ENCODE measurements around the gene NBPF1.
"Not testable (repeated sequence)": the region's sequence is repeated elsewhere in the genome, so short reads cannot be mapped to it uniquely, and the experiment has no call there.

The NBPF1 gene

DNA sequence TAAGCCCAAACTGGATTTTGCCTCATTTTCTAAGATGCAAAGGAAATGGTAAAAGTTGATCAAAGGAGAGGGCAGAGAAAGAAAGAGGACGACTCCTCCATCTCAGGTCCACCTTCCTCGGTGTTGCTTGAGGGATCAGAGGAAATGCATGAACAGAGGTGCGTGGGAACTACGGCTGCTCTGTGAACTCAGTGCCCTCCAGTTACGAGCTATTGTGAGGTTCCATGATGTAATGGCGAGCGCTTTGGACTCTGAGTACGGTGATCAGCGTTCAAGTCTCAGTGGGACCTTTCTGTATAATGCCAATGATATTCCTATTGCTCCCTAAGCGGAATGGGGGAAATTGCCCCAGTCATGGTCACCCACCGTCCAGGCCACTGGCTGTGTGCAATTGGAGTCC is 60.1 kb downstream of the NBPF1 start:
- not testable (repeated sequence) for DNase-seq (ENCODE audit: low spot score)

DNA sequence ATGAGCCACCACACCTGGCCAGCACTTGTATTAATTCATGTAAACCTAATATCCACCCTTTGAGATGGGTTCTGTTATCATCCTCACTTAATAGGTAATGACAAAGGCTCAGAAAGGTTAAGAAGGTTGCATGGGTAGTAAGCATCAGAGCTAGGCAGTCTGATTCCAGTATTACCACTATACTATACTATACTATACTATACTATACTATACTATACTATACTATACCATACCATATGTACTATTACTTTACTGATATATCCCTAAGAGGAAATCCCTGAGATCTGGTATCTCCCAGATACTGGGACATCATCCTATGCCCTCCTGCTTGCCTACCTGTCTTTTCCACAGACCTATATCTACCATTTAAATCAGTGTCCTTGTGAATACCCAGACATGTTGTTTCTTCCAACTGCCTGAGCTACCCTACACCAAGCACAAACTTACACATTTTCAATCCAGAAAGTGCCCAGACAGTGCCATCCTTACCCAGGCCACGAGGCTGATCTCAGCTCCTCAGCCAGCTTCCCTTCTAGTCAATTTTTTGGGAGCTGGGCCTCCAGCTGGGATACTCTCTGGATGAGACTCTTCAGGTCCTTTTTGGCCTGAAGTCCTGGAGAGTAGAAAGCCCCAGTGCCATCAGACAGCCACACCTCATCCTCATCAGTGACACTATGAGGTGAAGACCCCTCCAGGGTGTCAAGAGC is 63.0 kb downstream of the NBPF1 start:
- not testable (repeated sequence) for DNase-seq (ENCODE audit: low spot score)

DNA sequence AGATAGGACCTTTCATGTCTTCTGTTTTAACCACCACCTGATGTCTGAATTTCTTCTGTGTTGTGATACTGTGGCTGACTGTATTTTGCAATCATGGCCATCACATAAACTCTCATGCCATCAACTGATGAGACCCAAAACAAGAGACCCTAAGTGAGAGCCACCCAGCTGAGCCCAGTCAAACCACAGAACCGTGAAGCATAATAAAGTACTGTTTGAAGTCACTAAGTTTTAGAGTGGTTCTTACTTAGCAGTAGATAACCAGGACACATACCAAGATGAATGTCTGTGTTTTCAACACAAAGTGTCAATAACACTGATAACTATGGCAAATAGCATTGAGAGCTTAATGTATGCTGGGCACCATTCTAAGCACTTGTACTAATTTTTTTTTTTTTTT is 63.8 kb downstream of the NBPF1 start:
- not testable (repeated sequence) for DNase-seq (ENCODE audit: low spot score)

DNA sequence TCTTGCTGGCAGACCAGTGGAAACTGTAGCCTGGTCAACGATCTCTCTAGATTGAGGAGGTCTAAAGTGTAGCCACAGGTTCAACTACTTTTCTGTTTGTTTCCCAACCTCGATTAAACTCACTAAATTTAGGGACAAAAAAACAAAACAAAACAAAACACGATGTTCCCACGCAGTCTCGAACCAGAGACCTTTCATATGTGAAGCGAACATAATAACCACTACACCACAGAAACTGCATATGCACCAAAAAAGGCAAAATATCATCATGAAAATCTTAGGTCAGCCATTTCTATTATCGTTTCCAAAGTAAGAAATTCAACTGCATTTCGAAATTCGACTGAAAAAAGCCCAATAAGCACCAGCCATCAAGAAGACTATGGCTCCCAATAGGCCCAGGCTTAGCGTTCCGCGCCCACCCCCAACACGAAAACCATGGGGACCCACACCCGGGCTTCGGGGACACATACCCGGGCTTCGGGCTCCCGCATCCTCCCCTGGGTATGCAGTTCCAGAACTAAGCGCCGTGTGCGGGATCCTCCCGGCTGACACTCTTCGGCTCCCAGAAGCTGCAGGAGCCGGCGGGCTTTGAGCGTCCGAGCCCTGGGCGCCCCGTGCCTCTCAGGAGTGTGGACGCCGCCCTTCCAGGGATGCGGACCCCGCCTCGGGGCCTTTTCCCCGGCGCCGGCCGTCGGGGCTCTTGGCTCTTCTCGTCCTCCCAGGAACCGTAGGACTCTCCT is 65.7 kb downstream of the NBPF1 start:
- DNase-seq (ENCODE audit: low spot score) = not testable (repeated sequence)

DNA sequence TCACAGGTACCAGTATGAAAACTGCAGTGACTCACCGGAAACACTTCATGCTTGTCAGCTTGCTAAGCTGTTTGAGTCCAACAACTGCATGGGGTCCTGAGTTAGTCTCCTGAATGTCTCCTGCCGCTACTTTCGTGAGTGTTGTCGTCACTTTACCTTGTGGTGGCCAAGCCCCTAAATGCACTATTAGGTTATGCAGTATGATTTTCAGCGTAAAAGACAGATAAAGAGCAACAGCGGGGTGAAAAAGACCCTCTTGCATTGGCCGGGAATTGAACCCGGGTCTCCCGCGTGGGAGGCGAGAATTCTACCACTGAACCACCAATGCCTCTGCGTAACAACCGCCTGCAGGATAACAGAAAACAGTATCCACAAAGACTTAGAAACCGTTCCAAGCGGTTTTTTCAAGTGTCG is 67.7 kb downstream of the NBPF1 start:
- DNase-seq (ENCODE audit: low spot score) = peak; percentile 25

DNA sequence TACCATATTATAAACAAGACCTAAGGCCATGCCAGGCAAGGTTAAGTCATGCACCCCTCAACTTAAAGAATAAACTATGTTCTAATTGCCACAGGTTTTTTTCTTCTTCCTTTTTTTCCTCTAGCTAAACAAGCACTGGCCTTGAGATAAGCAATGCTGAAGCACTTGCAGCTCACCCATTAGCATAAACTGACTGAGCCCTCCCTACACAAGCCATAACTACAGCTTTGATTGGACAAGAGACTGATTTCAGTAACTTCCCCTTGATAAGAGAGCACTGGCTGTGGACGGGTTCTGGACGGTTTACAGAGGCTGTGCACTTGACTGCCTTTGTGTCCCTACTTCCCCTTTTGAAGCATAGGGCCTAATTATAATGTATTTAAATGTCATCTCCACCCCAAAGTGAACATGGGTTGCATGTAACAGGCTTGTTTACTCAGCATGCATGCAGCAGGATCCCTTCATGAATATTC is 72.9 kb downstream of the NBPF1 start:
- DNase-seq (ENCODE audit: low spot score) = not testable (repeated sequence)

DNA sequence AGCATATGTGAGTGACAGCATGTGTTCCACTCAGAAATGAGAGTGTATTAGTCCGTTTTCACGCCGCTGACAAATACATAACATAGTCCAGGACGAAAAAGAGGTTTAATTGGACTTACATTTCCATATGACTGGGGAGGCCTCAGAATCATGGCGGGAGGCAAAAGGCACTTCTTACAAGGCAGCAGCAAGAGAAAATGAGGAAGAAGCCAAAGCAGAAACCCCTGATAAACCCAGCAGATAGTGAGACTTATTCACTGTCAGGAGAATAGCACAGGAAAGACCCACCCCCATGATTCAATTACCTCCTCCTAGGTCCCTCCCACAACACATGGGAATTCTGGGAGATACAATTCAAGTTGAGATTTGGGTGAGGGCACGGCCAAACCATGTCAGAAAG is 75.8 kb downstream of the NBPF1 start:
- not testable (repeated sequence) for DNase-seq (ENCODE audit: low spot score)

DNA sequence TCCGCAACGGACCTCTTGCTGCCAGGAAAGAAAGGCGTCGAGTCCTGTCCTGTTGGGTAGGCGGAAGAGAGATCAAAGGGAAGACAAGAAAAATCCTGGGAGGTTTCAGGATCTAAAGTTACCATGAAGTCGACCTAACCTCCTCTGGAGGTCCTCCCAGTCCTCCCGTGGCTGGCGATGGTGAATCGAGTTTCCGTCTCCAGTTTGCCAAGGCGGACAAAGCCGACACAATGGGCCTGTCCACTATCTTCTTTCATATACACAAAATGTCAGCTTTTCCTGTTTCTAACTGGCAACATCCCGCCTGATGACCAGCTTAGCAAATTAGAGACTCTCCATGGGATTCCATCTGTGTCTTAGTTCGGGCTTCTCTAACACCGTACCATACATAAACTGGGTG is 76.6 kb downstream of the NBPF1 start:
- DNase-seq (ENCODE audit: low spot score) = not testable (repeated sequence)

DNA sequence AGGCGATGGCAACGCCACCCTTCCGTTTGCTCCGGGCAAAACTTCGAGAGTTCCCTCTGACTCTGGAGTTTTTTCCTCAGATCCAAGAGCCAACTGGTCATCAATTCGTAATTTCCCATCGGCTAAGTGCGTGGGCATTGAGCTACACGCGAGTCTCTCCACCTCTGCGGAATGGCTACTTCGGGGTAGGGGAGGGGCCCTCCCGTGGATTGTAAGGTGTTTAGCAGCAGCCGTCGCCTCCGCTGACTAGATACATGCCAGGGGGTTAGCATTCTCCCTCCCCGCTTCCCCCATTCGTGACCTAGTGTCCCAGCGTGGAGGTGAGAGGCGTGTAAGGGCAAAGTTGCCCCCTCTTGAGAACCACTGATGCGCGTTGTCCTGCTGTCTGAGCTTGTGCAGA is 77.5 kb downstream of the NBPF1 start:
- not testable (repeated sequence) for DNase-seq (ENCODE audit: low spot score)

DNA sequence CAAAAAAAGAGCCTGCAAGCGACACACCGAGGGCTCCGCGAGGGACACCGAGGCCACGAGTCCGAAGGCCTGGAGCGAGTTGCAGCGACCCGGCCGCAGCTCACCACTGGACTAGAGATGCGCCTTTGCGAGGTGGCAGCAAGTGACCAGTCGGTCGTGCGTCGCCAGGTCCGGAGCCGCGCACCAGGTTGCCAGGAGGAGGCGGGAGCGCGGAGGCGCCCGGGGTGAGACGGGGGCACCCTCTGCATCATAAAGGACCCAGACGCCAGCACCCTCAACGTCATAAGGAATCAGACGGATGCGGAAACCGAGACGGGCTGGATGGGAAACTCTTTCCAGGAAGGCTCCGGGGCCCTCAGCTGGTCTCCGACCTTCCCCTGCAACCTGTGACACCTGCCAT is 77.9 kb downstream of the NBPF1 start:
- DNase-seq (ENCODE audit: low spot score) = not testable (repeated sequence)

DNA sequence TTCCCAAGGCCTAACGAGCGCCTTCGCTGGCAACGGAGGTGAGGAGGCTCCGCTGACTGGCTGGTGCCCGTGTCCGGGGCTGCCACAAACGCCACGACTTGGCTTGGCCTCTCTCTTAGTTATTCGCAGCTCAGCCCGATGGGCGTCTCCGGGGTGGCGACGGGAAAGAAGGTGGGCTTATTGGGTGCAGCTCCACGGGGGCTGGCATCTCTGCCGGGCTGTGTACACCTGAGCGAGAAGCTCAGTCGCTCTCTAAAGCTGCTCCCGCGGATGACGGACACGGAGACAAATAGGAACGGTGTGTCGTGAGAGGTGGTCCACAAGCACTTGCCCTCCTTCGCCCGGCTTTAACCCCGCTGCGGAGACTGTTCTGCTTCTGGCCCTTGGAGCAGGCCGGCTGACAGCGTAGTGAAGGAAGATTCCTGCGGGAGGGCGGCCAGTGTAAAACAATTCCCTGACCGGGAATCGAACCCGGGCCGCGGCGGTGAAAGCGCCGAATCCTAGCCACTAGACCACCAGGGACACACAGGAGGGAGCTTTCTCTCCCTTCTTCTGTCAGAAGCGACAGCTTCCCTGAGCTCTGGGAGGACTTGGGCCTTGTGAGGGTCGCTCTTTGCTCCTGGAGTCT is 78.4 kb downstream of the NBPF1 start:
- not testable (repeated sequence) for DNase-seq (ENCODE audit: low spot score)

DNA sequence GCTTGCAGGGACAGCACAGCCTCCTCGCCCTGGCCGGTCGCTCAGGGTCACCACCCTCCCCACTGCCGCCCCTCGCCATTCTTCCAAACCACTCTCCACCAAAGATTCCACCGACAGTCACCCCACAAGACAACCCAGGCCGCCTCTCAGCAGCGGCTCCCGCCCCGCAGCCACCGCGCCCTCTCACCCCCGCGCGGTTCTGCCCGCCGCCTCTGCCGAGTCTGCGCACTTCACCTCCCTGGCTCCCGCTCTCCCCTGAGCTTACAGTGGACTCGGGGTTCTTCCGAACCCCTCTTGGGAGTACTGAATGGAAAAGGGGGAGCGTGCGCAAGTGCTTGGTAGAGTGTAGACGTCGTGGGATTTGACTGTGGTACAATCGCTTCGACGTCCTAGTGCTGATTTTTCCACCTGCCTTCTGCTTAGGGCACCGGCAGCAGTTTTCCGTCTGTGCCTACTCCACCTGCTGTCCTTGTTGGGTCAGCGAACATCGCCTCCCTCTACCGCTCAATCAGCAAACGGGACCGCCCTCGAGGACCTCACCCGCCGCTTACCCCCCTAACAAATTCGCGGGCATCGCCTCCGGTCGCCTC is 79.0 kb downstream of the NBPF1 start:
- not testable (repeated sequence) for DNase-seq (ENCODE audit: low spot score)

DNA sequence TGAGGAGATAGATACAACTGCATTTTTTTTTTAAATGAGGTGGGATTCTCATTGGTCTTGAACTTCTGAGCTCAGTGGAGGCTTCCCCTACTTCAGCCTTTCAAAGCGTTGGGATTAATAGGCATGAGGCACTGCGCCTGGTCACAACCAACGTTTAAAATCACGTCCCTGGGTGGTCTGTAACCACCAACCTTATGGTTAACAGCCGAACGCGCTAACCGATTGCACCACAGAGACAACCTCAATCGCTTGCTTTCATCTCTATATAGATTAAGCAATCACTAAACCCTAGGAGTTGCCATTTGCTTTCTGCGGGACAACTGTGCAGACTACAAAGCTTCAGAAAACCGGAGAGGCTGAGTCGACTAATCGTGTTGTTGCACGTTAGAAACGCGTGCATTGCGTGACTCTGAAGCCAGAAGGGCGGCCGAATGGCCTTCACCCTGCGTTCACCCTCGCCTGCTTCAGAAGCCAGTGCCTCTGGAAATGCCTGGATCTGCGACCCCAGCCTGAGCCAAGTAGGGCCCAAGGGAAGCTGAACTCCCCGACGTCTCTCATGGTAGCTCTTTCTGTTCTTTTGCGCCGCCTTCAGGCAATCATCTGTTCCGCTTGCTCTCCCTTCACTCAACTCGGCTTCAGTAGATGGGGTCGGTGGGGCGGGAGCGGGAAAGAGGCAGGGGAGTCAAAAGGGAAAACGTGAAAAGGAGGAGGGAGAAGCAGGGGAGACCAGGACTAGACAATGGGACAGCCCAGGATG is 81.0 kb downstream of the NBPF1 start:
- DNase-seq (ENCODE audit: low spot score) = not testable (repeated sequence)

DNA sequence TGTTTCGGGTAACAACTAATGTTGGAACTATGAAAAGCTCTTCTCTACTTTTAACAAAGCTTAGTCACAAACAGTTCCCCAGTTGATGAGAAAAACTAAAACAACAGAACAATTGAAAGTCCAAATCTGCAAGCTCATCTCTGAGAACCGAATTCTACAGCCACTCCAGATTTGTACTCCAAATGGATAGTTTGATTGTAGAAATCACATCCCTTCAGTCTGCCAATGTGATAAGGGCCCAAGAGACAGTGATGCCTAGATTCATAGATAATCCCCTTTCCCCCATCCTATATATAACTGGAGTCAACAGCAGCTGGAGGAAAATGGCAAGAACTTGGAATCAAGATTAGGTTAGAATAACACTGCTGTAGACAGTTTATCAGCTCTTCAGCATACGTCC is 85.0 kb downstream of the NBPF1 start:
- not testable (repeated sequence) for DNase-seq (ENCODE audit: low spot score)

DNA sequence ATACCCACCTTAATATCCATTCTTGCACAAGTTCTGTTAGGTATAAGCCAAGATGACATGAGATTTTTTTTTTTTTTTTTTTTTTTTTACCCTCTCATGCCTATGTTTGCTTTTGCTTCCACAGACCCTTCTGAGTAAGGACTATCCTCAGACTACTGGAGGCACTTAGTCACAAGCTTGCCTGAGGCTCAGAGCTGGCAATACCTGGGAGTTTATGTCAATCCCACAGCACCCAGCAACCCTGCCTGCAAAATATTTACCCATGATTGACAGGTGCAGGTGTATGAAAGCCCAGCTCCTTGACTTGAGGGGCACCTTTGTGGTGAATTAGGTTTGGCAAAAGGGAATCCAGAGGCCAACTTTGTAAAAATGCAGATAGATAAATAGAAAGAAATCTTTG is 87.6 kb downstream of the NBPF1 start:
- DNase-seq (ENCODE audit: low spot score) = not testable (repeated sequence)

DNA sequence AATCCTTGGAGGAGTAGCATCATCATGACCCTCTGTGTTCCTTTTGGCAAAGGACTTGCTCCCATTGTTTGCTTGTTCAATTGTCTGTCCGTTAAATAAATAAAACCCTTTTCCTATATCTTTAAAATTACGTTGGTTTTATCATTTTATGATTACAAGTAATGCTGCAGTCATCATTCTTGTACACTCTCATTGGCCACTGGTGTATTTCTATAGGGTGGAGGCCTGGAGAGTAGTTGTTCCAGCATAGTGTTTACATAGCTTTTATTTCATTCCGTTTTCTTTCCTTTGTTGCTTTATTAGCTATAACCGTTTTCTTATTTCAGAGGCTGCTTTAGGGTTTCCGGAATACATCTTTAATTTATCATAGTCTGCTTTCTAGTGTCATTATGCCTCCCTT is 91.7 kb downstream of the NBPF1 start:
- not testable (repeated sequence) for DNase-seq (ENCODE audit: low spot score)

DNA sequence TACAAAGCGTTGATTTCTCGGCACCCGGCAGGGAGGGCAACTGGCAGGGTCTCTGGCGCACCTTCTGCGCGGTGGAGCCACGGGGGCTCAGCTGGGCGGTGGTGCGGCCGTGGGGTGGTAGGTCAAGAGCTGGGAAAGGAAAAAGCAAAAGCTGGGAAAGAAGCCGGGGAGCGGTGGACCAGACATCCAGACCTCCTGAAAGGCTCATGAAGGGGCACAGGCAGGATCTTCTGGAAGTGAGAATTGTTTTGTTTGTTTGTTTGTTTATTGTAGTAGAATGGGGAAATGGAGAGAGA is 92.1 kb downstream of the NBPF1 start:
- no peak for DNase-seq (ENCODE audit: low spot score)

DNA sequence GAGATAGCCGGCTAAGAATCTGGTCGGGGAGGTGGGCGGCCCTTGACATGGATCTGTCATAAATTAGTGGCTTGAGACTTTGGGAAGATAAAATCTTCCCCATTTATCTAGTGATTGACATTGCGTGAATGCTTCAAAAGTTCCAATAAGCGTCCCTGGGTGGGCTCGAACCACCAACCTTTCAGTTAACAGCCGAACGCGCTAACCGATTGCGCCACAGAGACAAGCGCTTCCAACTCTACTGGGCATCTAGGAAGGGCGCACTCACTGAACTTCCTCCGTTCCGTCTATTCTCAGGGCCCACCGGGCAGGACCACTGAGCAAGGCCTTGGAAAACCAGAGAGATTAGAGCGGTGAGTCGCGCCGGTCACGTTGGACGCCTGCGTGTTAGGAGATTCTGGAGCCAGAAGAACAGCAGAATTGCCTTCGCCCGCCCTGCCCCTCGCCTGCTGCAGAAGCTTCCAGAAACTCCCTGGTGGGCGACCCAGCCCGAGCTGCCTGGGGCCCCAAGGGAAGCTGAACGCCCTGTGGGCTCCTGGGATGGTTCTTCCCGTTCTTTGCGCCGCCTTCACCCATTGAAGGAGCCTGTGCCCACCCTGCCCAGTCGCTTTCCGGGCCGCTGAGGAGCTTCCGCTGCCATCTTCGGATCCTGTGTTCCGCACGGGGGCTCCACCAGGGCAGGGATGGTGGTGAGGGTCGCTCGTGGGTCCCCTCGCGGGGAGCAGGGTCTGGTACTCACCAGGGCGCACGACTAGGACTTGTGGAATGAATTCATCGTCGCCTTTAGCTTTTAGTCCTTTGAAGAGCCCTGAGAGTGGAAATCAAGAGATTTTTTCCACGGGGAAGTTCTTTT is 92.7 kb downstream of the NBPF1 start:
- not testable (repeated sequence) for DNase-seq (ENCODE audit: low spot score)

DNA sequence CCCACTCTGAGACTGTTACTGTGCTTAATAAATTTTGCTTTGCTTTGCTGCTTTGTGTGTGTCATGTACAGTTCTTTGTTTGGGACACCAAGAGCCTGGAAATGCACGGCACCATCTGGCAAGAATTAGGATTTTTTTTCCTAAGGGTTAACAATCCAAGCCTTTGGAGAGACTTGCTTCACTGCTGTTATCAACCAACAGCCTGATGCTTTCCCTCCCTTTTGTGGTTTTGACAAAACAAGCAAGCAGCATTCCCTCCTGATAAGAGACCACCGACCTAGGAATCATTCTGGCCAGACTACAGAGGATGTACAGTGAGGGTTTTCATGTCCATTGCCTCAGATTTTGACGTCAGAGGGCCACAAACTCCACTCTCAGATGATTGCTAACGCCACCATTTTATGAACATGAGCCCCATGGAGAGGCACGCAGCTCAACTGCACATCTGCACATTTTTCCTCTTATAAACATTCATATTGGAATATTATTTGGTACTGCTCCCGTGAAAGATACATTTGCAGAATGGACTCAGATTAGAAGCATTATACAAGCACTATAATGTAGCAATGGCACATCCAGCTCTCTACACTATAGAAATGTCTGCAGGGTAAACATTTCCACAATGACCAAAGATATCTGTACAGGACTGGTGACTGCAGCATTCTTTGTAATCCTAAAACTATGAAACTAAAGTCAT is 94.0 kb downstream of the NBPF1 start:
- not testable (repeated sequence) for DNase-seq (ENCODE audit: low spot score)

DNA sequence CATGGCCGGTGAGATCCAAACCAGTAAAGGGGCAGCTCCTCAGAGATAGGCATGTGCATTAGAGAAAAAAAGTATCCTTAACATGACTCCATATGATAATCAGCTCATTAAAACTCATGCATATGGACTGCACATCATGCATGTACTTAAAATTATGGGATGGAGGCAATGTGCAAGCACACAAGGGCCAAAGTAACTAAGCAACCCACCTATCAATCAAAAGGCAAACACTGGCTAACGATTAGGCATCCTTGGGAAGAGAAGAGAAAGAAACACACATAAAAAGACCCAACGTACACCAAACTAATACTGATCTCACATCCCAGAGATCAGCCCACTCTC is 94.5 kb downstream of the NBPF1 start:
- not testable (repeated sequence) for DNase-seq (ENCODE audit: low spot score)

Data from SK-N-DZ (cell line).